GM19324 (cell line): ENCODE results near the gene ANKRD13C.
A peak's percentile ranks its signal among the peaks of the same experiment; 100 is the strongest.

ENCODE experiments used
- ATAC-seq: cut with Tn5 transposase; IDR thresholded peaks from one replicate; pipeline ENCODE4 v1.9.1; 2021; ENCODE audit warnings: mild to moderate bottlenecking, moderate library complexity; ENCODE audit not compliant: unreplicated experiment, low FRiP score

ANKRD13C gene

DNA sequence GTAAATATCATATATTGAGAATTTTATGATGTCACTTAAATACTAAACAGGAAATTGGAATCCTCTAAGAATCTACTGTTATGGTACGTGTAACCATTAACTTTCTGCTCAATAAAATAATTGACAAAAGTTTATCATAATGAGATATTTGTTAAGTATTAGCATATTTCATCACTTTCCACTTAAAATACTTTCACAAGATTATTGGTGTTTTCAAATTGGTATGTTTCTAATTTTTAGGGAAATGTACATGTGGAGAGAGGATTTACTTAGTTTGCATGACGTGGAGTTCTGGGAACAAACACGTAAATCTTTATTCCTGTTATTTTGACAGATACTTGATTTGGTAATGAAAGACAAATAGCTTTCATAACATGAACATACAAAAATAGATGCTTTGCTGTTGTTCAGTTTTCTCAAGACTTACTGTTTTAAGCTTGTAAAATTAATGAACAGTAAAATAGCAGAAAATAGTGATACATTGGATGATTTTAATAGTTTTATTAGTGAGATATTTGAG, 131.7 kb downstream of the ANKRD13C start:
- ATAC-seq, result no peak

DNA sequence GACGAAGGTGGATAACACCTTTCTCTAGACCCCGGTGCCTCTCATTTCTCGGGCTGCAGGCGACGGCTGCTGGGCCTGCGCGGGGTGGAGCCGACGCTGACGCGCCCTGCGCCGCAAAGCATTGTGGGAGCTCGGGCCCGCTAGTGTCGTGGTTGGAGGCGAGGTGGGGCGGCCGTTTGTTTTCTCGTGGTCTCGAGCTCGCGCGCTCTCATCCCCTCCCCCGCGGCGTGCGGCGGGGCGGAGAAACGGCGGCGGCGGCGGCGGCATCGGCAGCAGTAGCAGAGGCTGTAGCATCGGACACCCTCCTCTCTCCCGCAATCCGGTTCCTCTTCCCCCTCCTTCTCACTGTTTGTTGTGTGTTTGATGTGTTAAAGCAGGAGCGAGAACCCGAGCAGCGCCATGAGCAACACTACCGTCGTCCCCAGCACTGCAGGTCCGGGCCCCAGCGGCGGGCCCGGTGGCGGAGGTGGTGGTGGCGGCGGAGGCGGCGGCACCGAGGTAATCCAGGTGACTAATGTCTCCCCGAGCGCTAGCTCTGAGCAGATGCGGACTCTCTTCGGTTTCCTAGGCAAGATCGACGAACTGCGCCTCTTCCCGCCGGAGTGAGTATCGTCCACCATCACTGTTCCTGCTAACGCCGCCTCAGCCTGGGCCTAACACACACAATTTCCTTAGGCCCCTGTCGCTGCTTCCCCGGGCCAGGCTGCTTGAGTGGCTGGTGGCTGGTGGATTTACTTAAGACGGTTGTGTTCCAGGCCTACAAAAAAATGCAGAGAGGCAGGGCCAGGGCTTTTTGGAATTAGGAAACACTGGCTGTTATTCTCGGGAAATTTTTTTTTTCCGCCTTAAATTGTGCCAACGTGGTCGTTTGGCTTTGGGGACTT, 133.0 kb downstream of the ANKRD13C start, which contains the start of gene SRSF11:
Gene SRSF11 (plus strand): TSS at position 143 of the 884 bp plus-strand sequence. CDS start 257 bp downstream, at position 400.
- peak; percentile 94 for ATAC-seq

DNA sequence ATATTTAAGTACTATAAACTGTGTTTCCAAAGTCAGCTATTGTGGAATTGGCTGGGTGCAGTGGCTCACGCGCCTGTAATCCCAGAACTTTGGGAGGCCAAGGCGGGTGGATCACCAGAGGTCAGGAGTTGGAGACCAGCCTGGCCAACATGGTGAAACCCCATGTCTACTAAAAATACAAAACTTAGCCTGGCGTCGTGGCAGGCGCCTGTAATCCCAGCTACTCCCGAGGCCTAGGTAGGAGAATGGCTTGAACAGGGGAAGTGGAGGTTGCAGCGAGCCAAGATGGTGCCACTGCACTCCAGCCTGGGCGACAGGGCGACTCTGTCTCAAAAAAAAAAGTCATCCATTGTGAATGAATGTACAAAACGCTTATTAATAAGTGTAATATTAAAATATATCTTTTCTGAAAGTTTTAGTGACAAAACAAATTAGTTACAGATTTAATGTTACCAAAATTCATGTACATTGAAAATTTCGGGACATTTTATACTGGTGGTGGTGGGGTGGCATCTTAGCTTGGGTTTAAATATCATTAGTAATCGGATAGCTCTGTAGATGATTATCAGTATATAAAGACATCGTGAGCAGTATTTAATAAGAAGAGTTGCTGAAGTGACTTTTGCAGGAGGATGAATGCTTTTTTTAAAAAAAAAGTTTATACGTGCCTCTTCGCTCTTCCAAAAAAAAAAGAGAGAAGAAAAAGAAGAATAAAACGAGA, 133.8 kb downstream of the ANKRD13C start:
- no peak for ATAC-seq

DNA sequence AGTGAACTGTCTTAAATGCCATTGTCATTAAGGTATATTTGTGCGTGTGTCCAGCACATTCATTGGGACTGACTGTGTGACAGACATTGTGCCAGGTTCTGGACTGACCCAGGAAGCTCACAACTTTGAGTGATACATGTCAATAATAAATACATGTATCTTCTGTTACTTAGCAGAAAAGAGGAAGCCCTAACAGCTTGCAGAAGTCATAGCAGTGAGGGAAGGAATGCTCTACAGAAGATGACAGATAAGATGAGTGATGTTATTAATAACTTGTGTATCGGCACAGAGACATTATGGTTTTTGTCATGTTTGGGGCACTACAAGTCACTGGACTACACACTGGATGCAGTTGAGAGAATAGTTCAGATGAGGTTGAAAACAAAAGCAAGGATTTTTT, 134.5 kb downstream of the ANKRD13C start:
- no peak for ATAC-seq

DNA sequence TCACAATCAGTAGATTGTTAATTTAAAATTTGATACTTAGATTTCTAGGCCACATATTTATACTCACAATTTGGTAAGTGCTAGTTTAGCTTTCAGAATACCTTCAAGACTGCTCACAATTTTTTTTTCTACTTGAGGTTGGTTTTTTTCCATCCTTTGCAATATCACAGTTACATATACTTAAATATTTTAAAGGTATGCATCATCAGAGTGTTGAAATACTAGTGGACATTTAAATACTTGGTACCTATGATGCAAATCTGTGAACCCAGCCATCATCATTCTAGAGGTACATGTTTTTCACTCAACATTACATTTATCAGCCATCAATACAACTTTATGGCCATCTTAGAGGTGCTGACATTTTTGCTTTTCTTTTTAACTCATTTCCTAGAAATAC, 143.0 kb downstream of the ANKRD13C start:
- ATAC-seq, result no peak

DNA sequence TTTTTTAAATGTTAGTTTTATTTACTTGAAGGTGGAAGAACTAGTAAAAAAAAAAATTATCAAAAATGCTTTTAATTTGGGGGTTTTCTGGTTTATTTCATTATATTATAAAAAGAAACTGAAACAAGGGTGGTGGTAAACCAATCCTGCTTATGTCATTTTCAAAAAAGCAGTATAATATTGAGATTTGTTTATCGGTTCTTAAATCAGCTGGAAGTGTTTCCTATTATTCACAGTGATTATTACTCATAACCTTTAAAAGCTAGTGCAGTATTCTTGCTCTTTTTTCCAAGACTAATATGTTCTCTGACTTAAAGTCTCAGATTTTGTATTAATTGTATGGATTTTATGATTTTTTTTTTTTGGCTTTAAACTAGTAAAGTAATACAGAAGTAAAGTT, 143.7 kb downstream of the ANKRD13C start:
- ATAC-seq, result no peak
